ENCODE data around the gene ARHGAP30. TPM values are rescaled to one million over a fixed set of nuclear protein-coding genes. Genes with fewer than 3 reads are reported as not detected.

The ARHGAP30 gene
- polyA plus RNA-seq, 1 donor (not counting 4 experiments of a cell fraction or from before 2014, with no cell fraction given) = 0.16 TPM

- dilution Hi-C loops (cut with MboI; ENCODE audit: extremely low pct_ligation_motif_present, low sequenced_read_pairs) = no loop called here
- peak; percentile 75 for FAIRE-seq
- Histone ChIP-seq H3K36me3 (ENCODE audit: control insufficient read depth in 2 of 2, extremely low read depth in 1 of 2, insufficient read depth in 2 of 2, low read length in 2 of 2) (no peaks in the 10 kb centered on the region), H3K79me2 (ENCODE audit: control insufficient read depth, insufficient read depth, low read length) (no peaks in the 10 kb centered on the region), H4K20me1 (ENCODE audit: control insufficient read depth, extremely low read depth, insufficient read depth, low read length) (no peaks in the 10 kb centered on the region), H3K4me2 (ENCODE audit: control insufficient read depth, extremely low read depth, insufficient read depth, low read depth, low read length) (no peak overlapping the region), H3K9ac (ENCODE audit: control insufficient read depth, extremely low read depth, insufficient read depth, low read length) (no peak overlapping the region), H3K27me3 (ENCODE audit: control insufficient read depth, extremely low read depth, insufficient read depth, low read length) (no peaks in the 10 kb centered on the region), H3K27ac (ENCODE audit: control insufficient read depth, insufficient read depth, low read length) (no peak overlapping the region), H3K9me3 (ENCODE audit: control insufficient read depth, low read depth, low read length) (no peaks in the 10 kb centered on the region), H3K4me1 (ENCODE audit: control insufficient read depth, extremely low read depth, insufficient read depth, low read length) (peaks cover 32% of the 10 kb centered on the region), H3K9me1 (ENCODE audit: control insufficient read depth, extremely low read depth, insufficient read depth, low read length) (peaks cover 2% of the 10 kb centered on the region), H3K4me3 (ENCODE audit: control insufficient read depth in 2 of 3, extremely low read depth in 1 of 3, insufficient read depth in 2 of 3, low read depth in 1 of 3, low read length in 3 of 3) (no peak overlapping the region), H2AFZ (ENCODE audit: control insufficient read depth, low read length) (no peak overlapping the region)
- DNase-seq (ENCODE audit: low read depth, low spot score) = no peak
- TF ChIP-seq CTCF (optimal IDR thresholded peaks at IDR 0.05 in 1 of 3, IDR thresholded peaks at IDR 0.05 in 1 of 3, conservative IDR thresholded peaks at IDR 0.05 in 1 of 3; ENCODE audit: extremely low read depth in 1 of 3, insufficient read depth in 2 of 3, low read length in 3 of 3) (no peak), EZH2 (IDR thresholded peaks at IDR 0.05; ENCODE audit: low read length) (no peak)
These were observed 6.7 kb upstream of the ARHGAP30 start for GRCh38 chr1:161076410-161076809.

- TF ChIP-seq CTCF (optimal IDR thresholded peaks at IDR 0.05 in 1 of 3, IDR thresholded peaks at IDR 0.05 in 1 of 3, conservative IDR thresholded peaks at IDR 0.05 in 1 of 3; ENCODE audit: extremely low read depth in 1 of 3, insufficient read depth in 2 of 3, low read length in 3 of 3) (no peak), EZH2 (IDR thresholded peaks at IDR 0.05; ENCODE audit: low read length) (no peak)
- H3K4me1 ChIP-seq (ENCODE audit: control insufficient read depth, extremely low read depth, insufficient read depth, low read length) = peaks cover 27% of the 10 kb centered on the region
- H4K20me1 ChIP-seq (ENCODE audit: control insufficient read depth, extremely low read depth, insufficient read depth, low read length) = no peaks in the 10 kb centered on the region
- dilution Hi-C loops (cut with MboI; ENCODE audit: extremely low pct_ligation_motif_present, low sequenced_read_pairs) = no loop called here
- no peaks in the 10 kb centered on the region for H3K79me2 ChIP-seq (ENCODE audit: control insufficient read depth, insufficient read depth, low read length)
- peaks cover 2% of the 10 kb centered on the region for H3K9me1 ChIP-seq (ENCODE audit: control insufficient read depth, extremely low read depth, insufficient read depth, low read length)
- peak overlapping the region; percentile 72 for H3K9ac ChIP-seq (ENCODE audit: control insufficient read depth, extremely low read depth, insufficient read depth, low read length)
- H3K27ac ChIP-seq (ENCODE audit: control insufficient read depth, insufficient read depth, low read length) = peak overlapping the region; percentile 95
- peak; percentile 93 for DNase-seq (ENCODE audit: low read depth, low spot score)
- peak overlapping the region in 2 of 3 experiments; percentile 21 to 34 for H3K4me3 ChIP-seq (ENCODE audit: control insufficient read depth in 2 of 3, extremely low read depth in 1 of 3, insufficient read depth in 2 of 3, low read depth in 1 of 3, low read length in 3 of 3)
- no peaks in the 10 kb centered on the region for H3K36me3 ChIP-seq (ENCODE audit: control insufficient read depth in 2 of 2, extremely low read depth in 1 of 2, insufficient read depth in 2 of 2, low read length in 2 of 2)
- H3K9me3 ChIP-seq (ENCODE audit: control insufficient read depth, low read depth, low read length) = no peaks in the 10 kb centered on the region
- H3K4me2 ChIP-seq (ENCODE audit: control insufficient read depth, extremely low read depth, insufficient read depth, low read depth, low read length) = peak overlapping the region; percentile 71
- peak overlapping the region; percentile 63 for H2AFZ ChIP-seq (ENCODE audit: control insufficient read depth, low read length)
- peak; percentile 93 for FAIRE-seq
- H3K27me3 ChIP-seq (ENCODE audit: control insufficient read depth, extremely low read depth, insufficient read depth, low read length) = no peaks in the 10 kb centered on the region
These were observed 5.1 kb upstream of the ARHGAP30 start for GRCh38 chr1:161074676-161075368.

All from keratinocyte (primary cell).